ENCODE measurements around the gene ATP6V1F. TPM values are rescaled to one million over a fixed set of nuclear protein-coding genes. Genes with fewer than 3 reads are reported as not detected.

ATP6V1F gene
- total RNA-seq, 3 donors from 2014 or later: 55.6 to 85.5 (median 82.4) TPM

DNA sequence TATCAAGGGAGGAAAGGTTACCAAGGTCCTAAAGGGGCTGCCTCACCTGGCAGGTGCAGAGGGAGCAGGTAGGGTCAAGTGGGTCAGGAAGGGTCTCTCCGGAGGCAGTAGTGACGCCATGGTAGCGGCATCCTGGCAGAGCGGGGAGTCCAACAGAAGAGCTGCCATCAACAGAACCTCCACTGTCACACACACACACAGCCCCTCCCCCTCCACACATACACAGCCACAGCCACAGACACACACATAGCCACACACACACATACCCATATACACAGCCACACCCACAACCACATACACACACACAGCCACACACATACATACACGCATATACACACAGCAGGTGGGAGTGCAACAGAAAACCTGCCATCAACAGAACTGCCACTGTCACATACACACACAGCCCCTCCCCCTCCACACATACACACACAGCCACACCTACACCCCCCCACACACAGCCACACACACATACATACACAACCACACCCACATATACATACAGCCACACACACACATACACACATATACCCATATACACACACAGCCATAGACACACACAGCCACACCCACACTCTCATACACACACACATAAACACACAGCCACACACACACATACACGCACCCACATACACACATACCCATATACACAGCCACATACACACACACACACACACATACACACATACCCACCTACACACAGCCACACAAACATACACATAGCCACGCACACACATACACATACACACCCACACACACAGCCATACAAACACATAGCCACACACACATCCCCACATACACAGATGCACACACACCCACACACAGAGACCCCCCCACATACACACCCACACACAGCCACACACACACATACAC is 24.7 kb downstream of the ATP6V1F start:
- DNase-seq (peak in 1 of 3 donors; percentile 13), ATAC-seq (no peak)
- TF ChIP-seq, protein P1, sequence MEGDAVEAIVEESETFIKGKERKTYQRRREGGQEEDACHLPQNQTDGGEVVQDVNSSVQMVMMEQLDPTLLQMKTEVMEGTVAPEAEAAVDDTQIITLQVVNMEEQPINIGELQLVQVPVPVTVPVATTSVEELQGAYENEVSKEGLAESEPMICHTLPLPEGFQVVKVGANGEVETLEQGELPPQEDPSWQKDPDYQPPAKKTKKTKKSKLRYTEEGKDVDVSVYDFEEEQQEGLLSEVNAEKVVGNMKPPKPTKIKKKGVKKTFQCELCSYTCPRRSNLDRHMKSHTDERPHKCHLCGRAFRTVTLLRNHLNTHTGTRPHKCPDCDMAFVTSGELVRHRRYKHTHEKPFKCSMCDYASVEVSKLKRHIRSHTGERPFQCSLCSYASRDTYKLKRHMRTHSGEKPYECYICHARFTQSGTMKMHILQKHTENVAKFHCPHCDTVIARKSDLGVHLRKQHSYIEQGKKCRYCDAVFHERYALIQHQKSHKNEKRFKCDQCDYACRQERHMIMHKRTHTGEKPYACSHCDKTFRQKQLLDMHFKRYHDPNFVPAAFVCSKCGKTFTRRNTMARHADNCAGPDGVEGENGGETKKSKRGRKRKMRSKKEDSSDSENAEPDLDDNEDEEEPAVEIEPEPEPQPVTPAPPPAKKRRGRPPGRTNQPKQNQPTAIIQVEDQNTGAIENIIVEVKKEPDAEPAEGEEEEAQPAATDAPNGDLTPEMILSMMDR (IDR thresholded peaks at IDR 0.05): no peak
- no peaks in the 10 kb centered on the region for H3K36me3 ChIP-seq (ENCODE audit: low read depth)
- no peak overlapping the region for H3K4me3 ChIP-seq
- no peaks in the 10 kb centered on the region for H3K4me1 ChIP-seq (ENCODE audit: low read depth)
- intact Hi-C loops (cut with DNase I, micrococcal nuclease): no loop called here
- H3K9me3 ChIP-seq: no peaks in the 10 kb centered on the region

DNA sequence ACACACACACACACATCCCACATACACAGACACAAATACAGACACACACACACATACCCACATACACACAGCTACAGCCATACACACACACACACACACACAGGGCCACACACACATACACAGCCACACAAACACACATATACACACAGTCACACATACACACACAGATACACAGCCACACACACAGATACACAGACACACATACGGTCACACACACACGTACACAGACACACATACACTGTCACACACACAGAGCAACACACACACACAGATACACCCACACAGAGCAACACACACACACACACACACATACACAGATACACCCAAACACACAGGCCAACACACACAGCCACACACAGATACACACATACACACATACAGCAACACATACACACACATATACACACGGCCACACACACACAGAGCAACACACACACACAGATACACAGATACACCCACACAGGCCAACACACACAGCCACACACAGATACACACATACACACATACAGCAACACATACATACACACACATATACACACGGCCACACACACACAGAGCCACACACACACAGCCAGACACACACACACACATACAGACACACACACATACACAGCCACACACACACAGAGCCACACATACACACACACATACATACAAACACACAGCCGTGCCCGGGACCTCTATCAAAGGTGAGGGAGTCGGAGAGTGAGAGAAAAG is 25.5 kb downstream of the ATP6V1F start:
- no peak for DNase-seq
- H3K36me3 ChIP-seq (ENCODE audit: low read depth): no peaks in the 10 kb centered on the region
- intact Hi-C loops (cut with DNase I, micrococcal nuclease): no loop called here
- ATAC-seq: no peak
- no peaks in the 10 kb centered on the region for H3K9me3 ChIP-seq
- no peak overlapping the region for H3K4me3 ChIP-seq
- no peaks in the 10 kb centered on the region for H3K4me1 ChIP-seq (ENCODE audit: low read depth)
- TF ChIP-seq, protein P1 (IDR thresholded peaks at IDR 0.05): no peak

DNA sequence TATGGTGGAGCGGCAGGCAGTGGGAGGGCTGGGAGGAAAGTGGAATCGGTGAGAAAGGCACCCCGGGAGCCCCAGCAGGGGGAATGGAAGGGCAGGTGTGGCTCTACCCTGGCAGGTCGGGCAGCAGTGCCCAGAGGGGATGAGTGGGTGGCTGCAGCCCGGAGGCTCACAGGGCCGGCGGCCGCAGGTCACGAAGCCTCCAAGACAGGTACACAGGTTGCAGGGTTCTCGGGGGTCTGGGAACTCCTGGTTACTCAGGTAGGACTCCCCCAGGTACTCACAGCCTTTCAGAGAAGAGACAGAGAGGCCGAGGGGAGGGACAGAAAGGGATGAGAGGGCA is 26.1 kb downstream of the ATP6V1F start:
- H3K9me3 ChIP-seq: no peaks in the 10 kb centered on the region
- H3K4me3 ChIP-seq: no peak overlapping the region
- no peaks in the 10 kb centered on the region for H3K4me1 ChIP-seq (ENCODE audit: low read depth)
- no peaks in the 10 kb centered on the region for H3K36me3 ChIP-seq (ENCODE audit: low read depth)
- TF ChIP-seq, protein P1 (IDR thresholded peaks at IDR 0.05): no peak
- DNase-seq (no peak), ATAC-seq (no peak)
- intact Hi-C loops (cut with DNase I, micrococcal nuclease): no loop called here

DNA sequence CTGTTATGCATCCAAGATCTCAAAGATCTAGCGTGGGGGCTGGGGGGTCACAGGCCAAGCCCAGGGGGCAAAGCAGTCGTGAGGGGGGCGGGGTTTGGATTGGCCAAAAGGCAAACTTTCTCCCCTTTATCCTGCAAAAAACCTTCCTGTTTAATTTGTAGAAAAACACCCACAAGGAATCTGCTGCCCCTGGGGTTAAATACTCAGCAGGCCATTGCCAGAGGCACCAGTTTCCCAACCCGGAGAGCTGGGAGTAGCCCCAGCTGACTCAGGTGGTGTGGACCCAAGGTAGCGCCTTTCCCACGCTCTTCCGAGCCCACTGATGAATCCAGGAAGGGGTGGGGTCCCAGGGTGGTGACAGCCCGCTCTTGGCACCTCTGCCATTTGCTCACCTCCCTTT is 26.5 kb downstream of the ATP6V1F start:
- DNase-seq (no peak), ATAC-seq (no peak)
- no peaks in the 10 kb centered on the region for H3K4me1 ChIP-seq (ENCODE audit: low read depth)
- no peaks in the 10 kb centered on the region for H3K36me3 ChIP-seq (ENCODE audit: low read depth)
- no peaks in the 10 kb centered on the region for H3K9me3 ChIP-seq
- intact Hi-C loops (cut with DNase I, micrococcal nuclease): no loop called here
- no peak overlapping the region for H3K4me3 ChIP-seq
- TF ChIP-seq, protein P1 (IDR thresholded peaks at IDR 0.05): no peak

DNA sequence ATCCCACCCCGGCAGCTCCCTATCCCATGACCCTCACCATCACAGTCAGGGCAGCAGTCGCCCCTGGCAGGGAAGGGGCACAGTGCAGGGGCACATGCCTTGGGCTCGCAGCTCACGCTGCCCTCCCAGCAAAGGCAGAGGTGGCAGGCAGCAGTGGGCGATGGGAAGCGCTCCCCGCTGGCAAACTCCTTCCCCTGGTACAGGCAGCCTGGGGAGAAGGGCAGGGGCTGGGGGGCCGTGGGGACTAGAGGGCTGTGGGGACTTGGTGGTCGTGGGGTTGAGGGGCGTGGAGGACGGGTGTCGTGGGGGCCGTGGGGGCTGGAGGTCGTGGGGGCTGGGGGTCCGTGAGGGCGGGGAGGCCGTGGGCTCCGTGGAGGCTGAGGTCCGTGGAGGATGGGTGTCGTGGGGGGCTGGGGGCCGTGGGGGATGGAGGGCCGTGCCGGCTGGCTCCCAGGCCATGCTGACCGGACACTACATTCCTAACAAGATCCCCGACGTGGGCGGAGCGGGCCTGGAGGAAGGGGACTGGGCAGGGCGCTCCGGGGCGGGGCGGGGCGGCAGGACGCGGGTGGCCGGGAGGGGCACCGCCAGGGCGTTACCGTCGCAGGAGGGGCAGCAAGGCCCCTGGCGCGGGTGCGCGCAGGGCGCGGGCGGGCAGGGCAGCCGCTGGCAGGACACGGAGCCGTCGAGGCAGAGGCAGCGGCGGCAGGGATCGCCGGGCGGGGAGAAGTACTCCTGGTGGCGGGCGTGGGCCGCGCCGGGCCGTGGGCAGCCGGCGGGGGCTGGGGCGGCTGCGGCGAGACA is 27.9 kb downstream of the ATP6V1F start:
- peak; percentile 70 for ATAC-seq
- TF ChIP-seq, protein P1 (IDR thresholded peaks at IDR 0.05): no peak
- intact Hi-C loops (cut with DNase I, micrococcal nuclease): no loop called here
- peak in 2 of 3 donors; percentile 56 to 79 for DNase-seq
- no peaks in the 10 kb centered on the region for H3K4me1 ChIP-seq (ENCODE audit: low read depth)
- H3K4me3 ChIP-seq: no peak overlapping the region
- H3K36me3 ChIP-seq (ENCODE audit: low read depth): no peaks in the 10 kb centered on the region
- H3K9me3 ChIP-seq: no peaks in the 10 kb centered on the region

Measured in mucosa of descending colon (tissue), 3 donors.